ENCODE measurements around the gene CCDC18.
"Not testable (repeated sequence)": the region's sequence is repeated elsewhere in the genome, so short reads cannot be mapped to it uniquely, and the experiment has no call there.

Gene CCDC18

DNA sequence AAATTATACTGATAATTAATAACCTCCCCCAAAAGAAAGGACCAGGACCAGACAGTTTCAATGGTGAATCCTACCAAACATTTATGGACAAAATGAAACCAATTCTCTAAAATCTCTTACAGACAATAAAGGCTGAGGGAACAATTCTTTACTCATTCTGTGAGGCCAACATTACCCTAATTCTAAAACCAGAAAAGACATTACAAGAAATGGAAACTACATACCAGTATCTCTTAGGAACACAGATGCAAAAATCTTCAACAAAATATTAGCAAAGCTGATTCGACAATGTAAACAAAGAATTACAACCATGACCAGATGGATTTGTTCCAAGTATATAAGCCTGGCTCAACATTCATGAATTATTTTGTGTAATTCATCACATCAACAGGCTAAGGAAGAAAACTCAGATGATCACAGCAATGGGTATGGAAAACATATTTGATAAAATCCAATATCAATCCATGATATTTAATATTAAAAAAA, 8.9 kb upstream of the CCDC18 start:
- DNase-seq (ENCODE audit: low read depth in 2 of 2) = no peak

DNA sequence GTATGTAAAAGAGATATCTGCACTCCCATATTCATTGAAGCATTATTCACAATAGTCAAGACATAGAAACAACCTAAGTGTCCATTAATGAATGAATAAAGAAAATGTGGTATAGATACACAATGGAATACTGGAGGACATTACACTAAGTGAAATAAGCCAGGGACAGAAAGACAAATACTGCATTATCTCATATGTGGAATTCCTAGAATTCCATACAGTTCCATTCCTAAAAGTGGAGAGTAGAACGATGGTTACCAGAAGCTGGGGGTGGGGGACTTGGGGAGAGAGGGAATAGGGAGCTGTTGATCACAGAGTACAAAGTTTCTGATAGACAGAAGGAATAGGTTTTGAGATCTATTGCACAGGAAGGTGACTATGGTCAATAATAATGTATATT, 7.7 kb upstream of the CCDC18 start:
- DNase-seq (ENCODE audit: low read depth in 2 of 2) = no peak

DNA sequence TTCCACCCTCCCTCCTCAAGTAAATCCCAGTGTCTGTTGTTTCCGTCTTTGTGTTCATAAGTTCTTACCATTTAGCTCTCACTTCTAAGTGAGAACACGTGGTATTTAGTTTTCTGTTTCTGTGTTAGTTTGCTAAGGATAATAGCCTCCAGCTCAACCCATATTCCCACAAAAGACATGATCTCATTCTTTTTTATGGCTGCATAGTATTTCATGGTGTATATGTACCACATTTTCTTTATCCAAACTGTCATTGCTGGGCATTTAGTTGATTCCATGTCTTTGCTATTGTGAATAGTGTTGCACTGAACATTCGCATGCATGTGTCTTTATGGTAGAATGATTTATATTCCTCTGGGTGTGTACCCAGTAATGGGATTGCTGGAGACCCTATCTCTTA, 5.9 kb upstream of the CCDC18 start:
- not testable (repeated sequence) for DNase-seq (ENCODE audit: low read depth in 2 of 2)

DNA sequence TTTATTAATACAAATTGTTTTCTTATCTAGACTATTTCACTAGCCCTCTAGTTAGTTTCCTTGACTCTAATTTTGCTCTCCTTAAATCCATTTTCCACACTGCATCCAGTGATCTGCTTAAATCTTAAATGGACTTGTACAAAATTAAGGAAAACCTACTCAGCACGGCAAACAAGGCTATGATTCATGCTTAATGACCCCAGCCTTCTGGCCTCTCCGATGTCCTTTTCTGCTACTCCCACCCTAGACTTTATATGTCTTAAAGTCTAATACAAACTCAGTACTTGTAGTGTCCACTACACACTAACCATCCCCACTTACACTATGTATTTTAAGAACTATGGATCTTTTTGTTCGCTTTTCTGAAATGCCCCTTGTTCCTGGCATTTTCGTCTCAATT, 2.5 kb upstream of the CCDC18 start:
- no peak for DNase-seq (ENCODE audit: low read depth in 2 of 2)

DNA sequence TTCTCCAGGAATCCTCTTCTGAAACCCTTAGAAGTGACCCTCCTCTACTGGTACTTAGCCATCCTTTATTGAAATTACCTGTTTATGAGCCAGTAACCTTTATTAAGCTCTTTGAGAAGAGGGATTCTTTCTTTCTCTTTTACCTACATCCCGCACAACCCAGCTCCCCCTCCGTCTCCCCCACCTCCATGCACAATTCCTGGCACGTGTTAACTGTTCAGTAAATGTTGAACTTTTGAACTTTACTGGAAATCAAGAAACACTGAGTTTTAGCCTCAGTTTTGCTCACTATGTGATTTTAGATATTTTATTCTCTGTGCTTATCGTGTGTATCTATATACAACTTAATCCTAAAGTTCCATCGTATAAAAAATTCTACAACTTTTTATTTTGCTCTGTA, 2.1 kb upstream of the CCDC18 start:
- no peak for DNase-seq (ENCODE audit: low read depth in 2 of 2)

DNA sequence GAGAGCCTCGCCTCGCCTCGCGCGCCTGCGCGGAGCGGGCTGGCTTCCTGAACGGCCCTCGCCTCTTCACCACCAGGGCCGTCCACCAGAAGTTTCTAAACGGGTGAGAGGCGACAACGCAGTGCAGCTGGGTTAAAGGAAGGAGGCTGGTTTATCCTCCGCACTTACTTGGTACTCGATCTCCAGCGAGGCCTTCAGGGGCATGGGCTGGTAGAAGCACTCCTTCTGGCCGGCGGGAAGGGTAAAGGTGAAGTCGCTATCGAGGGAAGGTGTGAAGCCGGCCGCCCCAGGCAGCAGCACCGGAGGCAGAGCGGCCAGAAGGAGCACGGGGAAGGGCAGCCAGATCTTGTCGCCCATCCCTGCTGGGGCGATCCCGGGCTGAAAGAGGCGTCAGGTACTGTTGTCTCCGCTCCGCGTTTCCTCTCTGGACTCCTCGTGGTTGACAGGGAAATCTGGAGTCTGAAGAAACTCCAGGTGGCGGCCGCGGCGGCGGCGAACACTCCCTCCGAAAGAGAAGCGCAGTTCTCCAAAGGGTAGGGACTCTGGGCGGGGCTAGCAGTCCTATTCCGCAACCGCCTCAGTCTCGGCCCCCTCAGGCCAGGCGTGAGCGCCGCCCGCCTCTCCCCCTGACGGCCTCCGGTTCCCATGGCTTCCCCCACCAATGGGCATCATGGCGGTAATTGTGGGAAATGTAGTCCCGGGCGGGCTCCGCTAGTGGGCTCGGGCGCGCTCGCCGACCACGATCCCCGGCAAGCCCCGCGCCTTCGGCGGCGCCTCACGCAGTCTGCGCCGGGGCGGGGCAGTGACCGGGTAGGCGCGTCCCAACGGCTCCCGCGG, 420 bp upstream of the CCDC18 start, which contains the start of gene TMED5:
Gene TMED5 (minus strand): TSS at position 528 of the 837 bp plus-strand sequence. CDS start 171 bp downstream, at position 357.
- DNase-seq (ENCODE audit: low read depth in 2 of 2) = peak; percentile 92 to 95

DNA sequence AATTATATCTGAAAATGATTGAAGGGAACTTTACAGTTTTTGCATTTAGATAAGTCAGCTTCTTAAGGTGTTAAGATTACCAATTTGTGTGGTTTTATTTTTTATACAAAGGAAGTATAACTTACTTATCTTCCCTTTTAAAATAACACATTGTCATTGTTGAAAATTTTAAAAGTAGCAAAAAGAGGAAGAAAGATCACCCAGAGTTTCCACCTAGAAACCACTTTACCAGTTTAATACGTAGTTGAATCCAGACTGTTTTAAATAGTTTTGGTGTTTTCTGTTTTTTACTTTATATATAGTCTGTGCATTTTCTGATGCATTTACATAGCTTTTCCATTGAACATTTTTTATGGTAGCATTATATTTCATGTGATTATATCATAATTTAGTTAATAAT, 6.1 kb downstream of the CCDC18 start:
- no peak for DNase-seq (ENCODE audit: low read depth in 2 of 2)

DNA sequence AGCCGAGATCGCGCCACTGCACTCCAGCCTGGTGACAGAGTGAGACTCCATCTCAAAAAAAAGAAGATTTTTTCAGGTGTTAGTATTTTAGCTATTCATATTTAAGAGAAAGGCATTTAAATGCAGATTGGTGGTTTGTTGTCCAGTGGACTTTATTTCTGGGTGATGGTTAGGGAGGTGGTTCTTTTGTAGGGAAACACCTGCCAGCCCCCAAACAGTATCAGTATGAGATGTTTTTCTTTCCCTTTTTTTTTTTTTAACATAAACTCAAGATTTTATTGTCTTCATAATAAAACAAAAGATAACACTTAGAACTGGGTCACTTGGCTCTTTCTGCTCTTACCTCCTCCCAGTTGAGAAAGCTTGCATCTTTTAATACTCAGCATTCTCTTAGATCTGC, 9.9 kb downstream of the CCDC18 start:
- no peak for DNase-seq (ENCODE audit: low read depth in 2 of 2)

DNA sequence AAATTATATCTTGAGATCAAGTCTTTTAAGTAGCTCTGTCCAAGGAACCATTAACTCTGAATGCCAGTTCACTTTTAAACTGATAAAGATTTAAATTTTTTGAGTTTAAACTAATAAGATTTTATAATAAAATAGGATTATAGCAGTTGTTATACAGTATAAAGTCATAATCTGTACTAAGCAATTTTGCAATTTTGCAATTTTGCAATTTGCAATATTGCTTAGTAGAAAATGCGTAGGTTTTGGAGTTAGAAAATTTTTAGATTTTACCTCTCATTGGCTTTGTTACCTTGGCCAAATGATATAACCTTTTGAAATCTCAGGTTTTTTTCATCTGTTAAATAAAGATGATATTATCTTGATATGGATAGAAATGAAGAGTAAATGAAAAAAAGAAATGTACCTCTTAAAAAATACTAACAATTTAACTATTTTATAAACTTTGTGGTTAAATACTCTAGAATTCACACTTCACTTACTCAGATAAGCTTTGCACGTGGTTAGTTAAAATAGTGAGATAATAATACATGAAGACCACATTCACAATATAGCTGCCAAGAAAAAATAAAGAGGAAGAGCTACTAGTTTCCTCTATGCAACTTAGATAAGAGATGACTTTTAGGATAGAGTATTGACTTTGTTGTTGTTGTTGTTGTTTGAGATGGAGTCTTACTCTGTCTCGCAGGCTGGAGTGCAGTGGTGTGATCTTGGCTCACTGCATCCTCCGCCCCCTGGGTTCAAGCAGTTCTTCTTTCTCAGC, 13.9 kb downstream of the CCDC18 start:
- DNase-seq (ENCODE audit: low read depth in 2 of 2) = no peak

DNA sequence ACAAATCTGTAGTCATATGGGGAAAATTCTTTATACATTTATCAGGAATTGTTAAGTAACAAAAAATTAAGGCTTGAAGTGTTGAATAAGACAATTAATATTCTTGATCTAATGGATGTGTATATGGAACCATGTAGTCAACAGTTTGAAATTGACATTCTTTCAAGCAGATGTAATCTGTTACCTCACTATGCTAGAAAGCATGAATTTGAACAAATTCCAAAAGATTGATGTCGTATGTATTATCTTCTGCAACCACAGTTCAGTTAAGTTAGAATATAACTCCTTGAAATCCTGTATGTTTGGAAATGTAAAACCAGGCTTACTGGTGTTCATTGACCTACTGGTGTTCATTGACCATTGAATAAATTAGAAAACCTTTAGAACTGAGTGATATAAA, 16.1 kb downstream of the CCDC18 start:
- DNase-seq (ENCODE audit: low read depth in 2 of 2) = no peak

DNA sequence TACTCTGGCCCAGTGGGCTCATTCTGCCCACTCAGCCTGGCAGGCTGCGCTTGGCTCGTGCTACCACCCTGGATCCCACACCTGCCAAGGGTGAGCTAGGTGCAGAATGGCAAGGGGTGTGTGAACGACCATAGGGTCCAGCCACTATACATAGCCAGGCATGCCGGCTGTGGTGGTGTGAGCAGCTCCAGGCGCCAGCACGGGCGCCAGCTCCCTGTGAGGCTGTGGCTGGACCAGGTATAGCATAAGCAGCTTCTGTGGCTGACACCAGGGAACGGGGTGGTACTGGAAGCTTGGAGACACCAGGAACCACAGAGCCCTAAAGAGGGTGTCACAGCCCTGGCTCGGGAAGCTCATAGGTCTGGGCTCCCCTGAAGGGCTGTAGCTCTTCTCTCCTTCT, 18.6 kb downstream of the CCDC18 start:
- DNase-seq (ENCODE audit: low read depth in 2 of 2) = no peak

DNA sequence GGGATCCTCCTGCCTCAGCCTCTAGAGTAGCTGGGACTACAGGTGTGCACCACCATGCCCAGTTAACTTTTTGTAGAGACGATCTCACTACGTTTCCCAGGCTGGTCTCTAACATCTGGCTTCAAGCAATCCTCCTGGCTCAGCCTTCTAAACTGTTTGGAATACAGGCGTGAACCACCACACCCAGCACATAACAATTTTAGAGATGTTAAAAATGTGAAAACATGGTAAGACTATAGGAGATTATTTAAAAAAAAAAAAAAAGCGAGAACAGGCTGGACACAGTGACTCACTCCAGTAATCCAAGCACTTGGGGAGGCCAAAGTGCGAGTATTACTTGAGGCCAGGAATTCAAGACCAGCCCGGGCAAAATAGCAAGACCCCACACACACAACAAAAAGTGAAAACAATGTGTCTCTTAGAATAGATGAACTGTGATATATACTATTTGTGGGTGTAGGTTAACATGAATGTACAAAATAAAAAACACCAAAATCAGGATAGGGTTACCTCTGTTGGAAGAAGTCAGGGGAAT, 19.6 kb downstream of the CCDC18 start:
- no peak for DNase-seq (ENCODE audit: low read depth in 2 of 2)

DNA sequence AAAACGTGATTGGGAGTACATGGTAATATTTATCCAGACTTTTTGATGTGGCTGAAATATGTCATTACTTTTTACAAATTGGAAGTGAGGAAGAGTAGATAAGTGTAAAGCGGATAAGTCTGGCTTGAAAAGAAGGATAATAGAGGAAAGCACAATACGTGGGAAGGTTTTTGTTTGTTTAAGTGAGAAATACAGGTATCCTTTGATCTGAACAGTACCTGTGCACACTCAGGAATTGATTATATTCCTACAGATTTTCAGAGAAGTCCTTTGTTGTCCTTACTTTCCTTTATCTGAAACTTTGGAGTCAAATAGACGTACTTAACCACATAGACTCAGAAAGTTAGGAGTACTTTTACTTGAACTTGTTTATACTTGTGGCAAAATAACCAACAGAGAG, 20.2 kb downstream of the CCDC18 start:
- no peak for DNase-seq (ENCODE audit: low read depth in 2 of 2)

DNA sequence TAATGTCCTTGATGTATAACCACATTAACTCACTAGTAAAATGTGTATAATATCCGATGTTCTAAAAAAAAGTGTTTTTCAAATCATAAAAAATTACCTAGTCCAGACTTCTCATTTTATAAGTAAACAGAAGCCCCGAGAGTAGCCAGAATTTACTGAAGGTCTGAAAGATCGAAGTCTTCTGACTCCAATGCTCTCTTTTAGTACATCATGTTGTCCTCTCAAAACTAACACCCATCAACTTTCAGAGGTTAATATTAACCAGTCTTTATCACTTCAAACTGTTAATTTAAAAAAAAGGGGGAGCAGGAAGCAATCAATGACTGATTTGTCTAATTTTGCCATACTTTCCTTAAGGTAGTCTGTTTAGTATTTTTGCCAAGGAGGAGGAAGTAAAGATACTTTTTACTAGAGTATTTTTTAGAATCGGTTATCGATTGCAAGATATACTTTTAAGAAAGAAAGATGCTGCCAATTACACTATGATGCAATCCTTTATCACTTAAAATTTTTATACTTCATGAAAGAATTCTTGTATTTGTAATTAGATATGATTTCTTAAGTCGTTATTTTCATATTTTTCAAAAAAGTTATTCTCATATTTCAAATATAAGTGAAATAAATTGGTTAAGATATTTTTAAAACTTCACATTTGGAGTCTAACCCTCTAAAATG, 25.5 kb downstream of the CCDC18 start:
- DNase-seq (ENCODE audit: low read depth in 2 of 2) = no peak

DNA sequence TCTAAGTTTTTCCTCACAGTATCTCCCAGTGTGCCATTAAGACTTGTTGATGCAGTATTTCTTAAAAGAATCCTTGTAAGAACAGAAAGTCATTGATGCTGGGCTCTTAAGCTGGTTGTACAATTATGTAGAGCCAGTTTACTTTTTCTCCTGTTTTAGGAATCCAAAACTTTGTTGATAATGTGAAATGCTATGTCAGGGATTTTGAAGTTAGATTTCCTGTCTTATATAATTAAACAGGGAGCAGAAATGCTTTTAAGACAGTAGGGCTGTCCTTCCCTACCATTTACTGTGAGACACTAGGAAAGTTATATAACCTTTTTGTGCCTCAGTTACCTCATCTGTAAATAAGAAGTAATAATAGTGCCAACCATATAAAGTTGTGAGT, 26.0 kb downstream of the CCDC18 start:
- no peak for DNase-seq (ENCODE audit: low read depth in 2 of 2)

DNA sequence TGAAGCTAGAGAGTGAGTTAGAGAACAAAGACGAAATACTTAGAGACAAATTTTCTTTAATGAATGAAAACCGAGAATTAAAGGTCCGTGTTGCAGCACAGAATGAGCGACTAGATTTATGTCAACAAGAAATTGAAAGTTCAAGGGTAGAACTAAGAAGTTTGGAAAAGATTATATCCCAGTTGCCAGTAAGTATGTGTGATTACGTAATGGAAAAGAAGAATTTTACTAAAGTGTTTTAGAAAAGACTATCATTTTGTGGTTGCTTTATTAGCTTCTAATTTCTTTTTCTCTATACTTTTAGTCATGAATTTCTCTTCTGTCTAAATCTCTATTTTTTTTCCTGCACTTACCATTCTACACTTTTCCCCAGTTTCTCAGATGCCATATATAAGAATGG, 26.7 kb downstream of the CCDC18 start:
- no peak for DNase-seq (ENCODE audit: low read depth in 2 of 2)

DNA sequence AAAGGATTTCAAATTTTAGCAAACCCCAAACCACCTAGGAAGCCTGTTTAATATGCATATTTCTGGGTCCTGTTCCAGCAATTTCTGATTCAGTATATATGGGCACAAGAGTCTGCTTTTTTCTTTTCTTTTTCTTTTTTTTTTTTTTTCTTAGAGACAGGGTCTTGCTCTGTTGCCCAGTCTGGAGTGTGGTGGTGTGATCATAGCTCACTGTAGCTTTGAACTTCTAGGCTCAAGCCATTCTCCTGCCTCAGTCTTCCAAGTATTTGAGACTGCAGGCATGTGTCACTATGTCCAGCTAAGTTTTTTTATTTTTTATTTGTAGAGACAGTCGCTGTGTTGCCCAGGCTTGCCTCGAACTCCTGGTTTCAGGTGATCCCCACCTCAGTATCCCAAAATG, 34.8 kb downstream of the CCDC18 start:
- DNase-seq (ENCODE audit: low read depth in 2 of 2) = no peak

DNA sequence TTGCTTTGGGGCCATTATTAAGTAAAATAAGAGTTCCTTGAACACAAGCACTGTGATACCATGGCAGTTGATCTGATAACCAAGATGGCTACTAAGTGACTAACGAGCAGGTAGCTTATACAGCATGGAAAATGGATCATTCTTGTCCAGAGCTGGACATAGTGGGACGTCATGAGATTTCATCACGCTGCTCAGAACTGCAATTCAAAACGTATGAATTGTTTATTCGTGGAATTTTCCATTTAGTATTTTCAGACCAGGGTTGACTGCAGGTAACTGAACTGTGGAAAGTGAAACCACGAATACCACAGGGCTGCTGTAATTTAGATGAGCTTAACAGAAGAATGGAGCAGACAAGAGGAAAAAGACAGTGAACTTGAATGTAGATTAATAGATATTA, 38.9 kb downstream of the CCDC18 start:
- no peak for DNase-seq (ENCODE audit: low read depth in 2 of 2)

DNA sequence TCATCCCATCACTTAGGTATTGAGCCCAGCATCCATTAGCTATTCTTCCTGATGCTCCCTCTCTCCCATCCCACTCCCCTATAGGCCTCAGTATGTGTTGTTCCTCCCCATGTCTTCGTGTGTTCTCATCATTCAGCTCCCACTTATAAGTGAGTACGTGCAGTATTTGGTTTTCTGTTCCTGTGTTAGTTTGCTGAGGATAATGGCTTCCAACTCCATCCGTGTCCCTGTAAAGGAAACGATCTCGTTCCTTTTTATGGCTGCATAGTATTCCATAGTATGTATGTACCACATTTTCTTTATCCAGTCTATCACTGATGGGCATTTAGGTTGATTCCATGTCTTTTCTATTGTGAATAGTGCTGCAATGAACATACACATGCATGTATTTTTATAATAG, 40.2 kb downstream of the CCDC18 start:
- not testable (repeated sequence) for DNase-seq (ENCODE audit: low read depth in 2 of 2)

DNA sequence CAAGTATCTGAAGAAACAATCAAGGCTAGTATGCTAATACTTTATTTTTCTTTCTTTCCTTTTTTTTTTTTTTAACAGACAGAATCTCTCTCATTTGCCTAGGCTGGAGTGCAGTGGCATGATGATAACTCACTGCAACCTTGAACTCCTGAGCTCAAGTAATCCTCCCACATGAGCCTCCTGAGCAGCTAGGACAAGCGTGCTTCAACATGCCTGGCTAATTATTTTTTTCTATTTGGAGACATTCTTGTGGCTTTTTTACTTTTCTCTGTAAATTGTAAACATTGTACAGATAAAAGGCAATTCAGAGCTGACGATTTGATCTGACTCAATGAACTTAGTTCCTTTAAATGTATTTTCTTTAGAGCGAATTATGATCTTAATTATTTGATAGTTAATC, 41.4 kb downstream of the CCDC18 start:
- no peak for DNase-seq (ENCODE audit: low read depth in 2 of 2)

DNA sequence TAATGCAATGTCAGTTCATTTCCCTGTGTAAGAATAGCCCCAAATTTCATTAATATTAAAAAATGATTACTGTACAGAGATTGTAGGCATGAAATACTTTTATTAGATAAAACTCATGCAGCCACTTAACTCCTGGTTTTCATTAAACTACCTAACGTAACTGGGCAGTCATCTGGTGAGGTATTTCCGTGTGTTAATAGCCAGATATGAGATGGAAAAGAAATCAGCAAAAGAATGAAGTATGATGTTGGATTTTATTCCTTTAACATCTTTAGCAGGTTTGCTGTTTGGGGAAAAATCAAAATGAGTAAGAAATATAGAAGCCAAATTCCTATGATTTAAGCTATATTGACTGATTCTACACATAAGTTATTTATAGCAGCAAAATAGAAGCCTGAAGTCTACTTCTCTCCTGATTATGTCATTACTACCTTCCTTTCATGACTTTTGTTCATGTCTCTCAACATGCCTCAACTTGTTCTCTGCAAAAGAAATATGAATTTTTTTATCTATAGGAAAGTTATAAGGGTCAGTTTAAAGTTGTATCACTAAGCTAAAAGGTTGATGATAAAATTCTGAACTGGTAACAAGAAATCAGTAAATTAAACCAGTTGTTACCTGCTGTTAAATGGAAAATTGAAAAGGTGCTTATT, 42.6 kb downstream of the CCDC18 start:
- no peak for DNase-seq (ENCODE audit: low read depth in 2 of 2)

DNA sequence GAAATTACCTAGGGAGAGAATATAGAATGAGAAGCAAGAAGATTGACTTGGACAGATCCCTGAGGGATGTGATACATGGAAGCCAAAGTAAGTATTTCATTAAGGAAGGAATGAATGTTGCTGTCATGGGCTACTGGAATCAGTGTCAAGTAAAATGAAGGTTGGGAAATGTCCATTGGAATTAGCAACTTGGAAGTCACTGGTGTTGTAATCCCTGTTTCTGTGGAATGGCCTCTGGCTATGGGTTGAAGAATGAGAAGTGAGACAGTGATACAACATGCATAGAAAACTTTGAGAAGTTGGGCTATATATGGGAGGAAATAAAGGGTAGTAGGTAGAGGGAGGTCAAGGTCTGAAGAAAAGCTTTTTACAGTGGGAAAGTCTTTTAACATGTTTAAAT, 54.7 kb downstream of the CCDC18 start:
- no peak for DNase-seq (ENCODE audit: low read depth in 2 of 2)

Measured in stimulated activated CD8-positive, alpha-beta memory T cell treated with anti-CD3 and anti-CD28 coated beads, Interleukin-15, amount 100 ng/mL, for 4 hours (primary cell).